Spleen (tissue), 7 donors: ENCODE results near the gene CHST8.

ENCODE experiments used
- POLR2A ChIP-seq, 3 donors: fragments of 450-650 bp; IDR thresholded peaks; one replicate each; pipeline ENCODE4 v1.5.1; 2017; ENCODE audit warnings: antibody characterized with exemption in 3 of 3, mild to moderate bottlenecking in 1 of 3
- TF ChIP-seq, protein P1 (sequence below), 11 experiments: fragments of 200-600 bp in 7 of 11; fragments of 450-650 bp in 4 of 11; sonication (generic) in 4 of 11; IDR thresholded peaks in 8 of 11; conservative IDR thresholded peaks in 3 of 11; 1 replicate in 7 of 11; 2 replicates in 4 of 11; pipeline versions ENCODE4 v1.4.0 to v1.8.0; 2016 to 2021; ENCODE audit warnings: antibody characterized with exemption in 11 of 11, inconsistent platforms in 4 of 11, mild to moderate bottlenecking in 1 of 11
- donor health status: DM: no; HTN: no; CAD: no; lungs with moderate emphysema.
- donor health status: DM: no; HTN: no; CAD: no.
- donor health status: DM: no; HTN: no; CAD: no.

DNA sequence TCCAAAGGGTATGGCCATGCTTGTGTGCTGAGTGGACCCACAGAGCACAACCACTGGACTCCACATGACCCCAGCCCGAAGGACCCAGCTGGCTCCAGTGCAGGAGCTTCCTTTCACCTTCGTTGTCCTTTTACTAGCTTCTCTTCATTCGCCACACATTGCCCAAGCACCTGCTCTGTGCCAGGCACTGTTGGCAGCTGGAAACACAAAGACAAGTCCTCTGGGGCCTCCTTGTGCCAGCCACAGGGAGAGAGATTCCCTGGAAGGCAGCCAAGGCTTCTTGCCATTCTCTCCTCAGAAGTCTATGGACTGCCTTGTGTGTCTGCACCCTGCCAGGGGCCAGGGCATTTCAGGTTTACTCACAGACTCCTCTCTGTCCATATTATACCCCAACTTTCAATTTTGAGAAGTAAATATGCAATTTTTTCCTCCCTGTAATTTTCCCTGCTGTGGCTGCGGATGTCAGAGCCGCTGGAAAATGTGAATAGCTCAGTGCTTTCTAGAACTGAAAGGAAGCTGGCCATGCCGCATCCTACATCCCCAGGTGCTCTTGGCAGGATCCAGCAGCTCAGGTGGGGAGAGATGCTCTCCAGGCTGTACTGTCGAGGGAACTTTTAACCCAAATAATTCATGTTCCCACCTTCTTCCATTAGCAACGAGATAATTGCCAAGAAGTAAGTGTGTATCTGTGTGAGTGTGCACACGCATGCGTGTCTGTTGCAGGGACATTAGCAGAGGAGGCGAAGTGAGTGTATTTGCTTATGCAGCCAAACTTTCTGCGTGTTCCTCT lies 57.2 kb downstream of the CHST8 start:
- TF ChIP-seq, protein P1, sequence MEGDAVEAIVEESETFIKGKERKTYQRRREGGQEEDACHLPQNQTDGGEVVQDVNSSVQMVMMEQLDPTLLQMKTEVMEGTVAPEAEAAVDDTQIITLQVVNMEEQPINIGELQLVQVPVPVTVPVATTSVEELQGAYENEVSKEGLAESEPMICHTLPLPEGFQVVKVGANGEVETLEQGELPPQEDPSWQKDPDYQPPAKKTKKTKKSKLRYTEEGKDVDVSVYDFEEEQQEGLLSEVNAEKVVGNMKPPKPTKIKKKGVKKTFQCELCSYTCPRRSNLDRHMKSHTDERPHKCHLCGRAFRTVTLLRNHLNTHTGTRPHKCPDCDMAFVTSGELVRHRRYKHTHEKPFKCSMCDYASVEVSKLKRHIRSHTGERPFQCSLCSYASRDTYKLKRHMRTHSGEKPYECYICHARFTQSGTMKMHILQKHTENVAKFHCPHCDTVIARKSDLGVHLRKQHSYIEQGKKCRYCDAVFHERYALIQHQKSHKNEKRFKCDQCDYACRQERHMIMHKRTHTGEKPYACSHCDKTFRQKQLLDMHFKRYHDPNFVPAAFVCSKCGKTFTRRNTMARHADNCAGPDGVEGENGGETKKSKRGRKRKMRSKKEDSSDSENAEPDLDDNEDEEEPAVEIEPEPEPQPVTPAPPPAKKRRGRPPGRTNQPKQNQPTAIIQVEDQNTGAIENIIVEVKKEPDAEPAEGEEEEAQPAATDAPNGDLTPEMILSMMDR (IDR thresholded peaks at IDR 0.05 in 8 of 11, conservative IDR thresholded peaks at IDR 0.05 in 3 of 11): no peak
- TF ChIP-seq POLR2A (IDR thresholded peaks at IDR 0.05): no peak
